GM18858 (cell line): ENCODE measurements around the gene PIAS1.
"Not testable (repeated sequence)": the region's sequence is repeated elsewhere in the genome, so short reads cannot be mapped to it uniquely, and the experiment has no call there.

Source experiments
- ATAC-seq: cut with Tn5 transposase; IDR thresholded peaks from one replicate; pipeline ENCODE4 v1.9.1; 2021; ENCODE audit not compliant: unreplicated experiment

PIAS1 gene

DNA sequence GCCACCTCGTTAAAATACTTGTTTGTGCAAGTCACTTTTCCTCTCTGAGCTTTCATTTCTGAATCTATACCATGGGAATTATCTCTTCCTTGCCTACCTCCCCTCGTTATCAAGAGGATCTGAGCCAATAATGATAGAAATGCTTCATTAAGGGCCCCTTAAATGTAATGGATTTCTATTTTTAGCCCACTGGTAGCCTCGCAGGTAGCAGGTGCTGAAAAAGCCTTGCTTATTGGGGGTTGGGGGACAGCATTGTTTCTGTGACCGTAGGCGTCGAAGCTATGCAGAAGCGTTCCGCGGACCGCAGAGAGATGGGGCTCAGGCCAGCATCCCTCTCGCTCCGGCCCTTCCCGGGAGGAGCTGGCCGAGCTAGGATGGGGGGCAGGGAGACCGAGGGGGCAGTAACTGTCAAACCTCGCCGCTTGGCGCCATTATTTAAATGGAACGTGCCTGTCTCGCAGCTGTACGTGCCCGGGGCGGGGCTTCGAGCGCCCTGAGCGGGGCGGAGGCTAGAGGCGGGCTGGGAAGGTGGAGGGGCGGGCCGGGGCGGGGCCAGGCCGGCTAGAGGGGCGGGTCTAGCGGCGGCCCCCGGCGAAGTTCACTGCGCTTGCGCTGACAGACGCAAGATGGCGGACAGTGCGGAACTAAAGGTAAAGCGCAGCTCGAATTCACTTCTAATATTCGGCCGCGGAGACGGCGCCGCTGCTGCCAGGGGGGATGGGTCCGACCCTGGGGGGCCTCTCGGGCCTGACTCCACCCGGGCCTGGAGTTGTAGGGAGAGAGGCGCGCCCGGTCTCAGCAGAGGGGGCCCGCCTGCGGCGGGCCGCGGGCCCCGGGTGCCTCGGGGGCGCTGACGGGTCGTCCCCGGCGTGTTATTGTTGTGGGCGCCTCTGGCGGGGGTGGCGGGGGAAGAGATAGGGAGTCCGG lies at the start of gene PIAS1:
Gene PIAS1 (plus strand): TSS at position 615 of the 927 bp plus-strand sequence. CDS start 12 bp downstream, at position 627.
- ATAC-seq = peak; percentile 68

DNA sequence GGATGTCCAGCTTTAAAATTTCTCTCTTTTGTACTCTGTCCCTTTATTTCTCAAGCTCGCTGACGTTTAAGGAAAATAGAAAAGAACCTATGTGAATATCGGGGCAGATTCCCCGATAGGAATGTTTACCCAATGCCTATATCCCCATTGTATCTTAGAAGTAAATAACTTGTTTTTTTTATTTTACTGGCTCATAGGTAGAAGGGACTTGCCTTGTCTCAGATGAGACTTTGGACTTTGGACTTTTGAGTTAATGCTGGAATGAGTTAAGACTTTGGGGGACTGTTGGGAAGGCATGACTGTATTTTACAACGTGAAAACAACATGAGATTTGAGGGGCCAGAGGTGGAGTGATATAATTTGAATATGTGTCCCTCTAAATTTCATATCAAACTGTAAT lies 46.5 kb upstream of the PIAS1 start:
- ATAC-seq = not testable (repeated sequence)

DNA sequence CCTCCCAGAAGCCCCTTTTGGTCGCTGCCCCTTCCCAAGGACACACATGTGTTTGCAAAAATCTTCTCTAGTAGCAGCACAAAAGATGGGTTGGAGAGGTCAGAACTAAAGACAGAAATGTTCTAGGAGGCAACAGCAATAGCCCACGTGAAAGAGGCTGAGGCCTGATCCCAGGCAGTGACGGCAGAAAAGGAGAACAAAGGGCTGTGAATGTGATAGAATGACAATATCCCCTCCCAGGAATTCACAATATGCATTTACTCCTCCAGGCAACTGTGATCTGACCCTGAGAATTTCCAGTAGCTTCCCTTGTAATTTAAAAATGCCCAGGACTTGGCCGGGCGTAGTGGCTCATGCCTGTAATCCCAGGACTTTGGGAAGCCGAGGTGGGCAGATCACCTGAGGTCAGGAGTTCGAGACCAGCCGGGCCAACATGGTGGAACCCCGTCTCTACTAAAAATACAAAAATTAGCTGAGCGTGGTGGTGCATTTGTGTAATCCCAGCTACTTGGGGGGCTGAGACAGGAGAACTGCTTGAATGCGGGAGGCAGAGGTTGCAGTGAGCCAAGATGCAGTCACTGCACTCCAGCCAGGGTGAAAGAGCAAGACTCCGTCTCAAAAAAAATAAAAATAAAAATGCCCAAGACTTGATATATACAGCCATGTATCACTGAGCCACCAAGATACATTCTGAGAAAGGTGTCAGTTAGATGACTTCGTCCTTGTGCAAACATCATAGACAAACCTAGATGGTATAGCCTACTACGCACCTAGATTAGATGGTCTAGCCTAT lies 43.6 kb upstream of the PIAS1 start:
- ATAC-seq = no peak

DNA sequence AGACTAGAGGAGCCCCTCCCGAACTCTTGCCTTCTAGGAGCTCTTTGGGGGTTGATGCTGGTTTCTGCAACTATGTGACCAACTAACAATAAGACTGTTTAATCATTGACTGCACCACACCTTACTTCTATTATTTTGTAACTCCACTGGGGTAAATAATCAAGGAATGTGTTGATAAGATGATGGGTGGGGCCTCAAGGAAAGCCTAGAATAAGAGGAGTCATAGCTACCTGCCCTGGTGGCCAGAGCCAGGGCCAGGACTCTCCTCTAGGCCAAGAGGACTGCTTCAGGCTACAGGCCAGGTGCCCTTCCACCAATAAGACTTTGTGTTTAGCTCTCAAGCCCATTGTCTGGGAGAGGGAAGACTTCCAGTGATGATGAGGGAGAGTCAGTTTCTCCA lies 41.2 kb upstream of the PIAS1 start:
- ATAC-seq = no peak

DNA sequence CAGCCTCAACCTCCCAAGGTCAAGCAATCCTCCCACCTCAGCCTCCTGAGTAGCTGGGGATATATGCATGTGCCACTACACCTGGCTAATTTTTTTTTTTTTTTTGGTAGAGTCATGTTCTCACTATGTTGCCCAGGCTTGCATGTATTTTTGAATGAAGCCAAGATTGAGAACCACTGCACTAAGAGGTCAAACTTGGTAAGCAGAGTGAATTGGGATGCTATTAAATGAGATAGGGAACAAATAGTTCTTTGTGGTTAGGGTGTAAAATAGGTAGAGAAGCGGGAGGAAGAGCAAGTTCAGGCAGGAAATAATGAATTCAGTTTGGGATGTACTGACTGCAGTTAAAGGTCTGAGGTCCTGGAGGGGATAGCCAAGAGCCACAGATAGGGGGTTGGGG lies 39.9 kb upstream of the PIAS1 start:
- no peak for ATAC-seq

DNA sequence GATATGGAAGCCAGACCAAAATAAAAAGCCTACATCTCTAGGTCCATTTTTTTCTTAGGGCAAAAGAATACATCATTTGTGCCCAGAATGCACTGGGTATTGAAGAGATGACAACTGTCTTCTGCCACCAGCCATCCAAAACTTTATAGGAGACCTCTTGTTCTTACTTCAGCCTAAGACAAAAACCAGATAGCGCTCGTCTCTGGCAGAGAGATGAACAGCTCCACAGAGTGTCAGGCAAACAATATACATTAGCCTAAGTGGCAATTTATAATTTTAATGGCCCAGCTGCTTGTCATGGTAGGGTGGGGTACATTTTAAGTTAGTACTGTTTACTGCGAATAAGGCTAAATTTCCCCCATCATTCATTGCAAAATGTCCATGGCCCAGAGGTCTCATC lies 38.9 kb upstream of the PIAS1 start:
- ATAC-seq = no peak

DNA sequence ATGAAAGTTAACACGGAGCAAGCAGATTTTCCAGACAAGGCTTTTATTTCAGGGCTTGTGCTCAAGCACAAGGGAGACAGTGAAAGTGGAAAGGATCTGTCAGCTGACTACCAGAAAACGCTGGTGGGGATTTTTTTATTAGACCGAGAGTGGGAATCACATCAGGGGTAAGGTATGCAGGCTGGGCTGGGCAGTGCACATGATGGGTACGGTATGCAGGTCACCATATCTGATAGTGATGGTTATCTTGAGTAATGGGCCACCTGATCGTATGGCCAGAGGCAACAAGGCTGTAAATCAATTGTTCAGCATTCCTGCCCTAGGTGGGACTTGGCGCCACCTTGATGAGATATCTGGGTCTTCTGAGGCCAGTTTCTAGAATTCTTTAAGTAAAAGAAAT lies 36.9 kb upstream of the PIAS1 start:
- no peak for ATAC-seq

DNA sequence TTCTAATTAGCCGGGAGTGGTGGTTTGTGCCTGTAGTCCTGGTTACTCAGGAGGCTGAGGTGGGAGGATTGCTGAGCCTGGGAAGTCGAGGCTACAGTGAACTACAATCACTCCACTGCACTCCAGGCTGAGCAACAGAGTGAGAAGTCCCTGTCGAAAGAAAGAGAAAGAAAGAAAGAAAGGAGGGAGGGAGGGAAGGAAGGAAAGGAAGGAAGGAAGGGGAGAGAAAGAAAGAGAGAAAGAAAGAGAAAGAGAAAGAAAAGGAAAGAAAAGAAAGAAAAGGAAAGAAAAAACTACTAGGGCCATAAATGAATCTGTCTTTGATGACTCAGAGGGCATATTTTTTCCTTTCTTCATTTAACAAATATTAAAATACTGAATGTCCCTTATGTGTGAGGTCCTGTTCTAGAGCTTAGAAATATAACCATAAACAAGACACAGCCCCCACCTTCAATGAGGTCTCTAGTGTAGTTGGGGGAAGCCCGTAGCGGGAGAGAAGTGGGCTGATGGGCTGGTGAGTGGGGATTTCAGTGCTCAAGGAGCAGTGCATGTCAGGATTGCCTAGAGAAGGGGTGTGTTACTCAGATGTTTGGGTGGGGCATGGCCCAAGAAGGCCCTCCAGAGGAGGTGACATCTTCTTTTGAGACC lies 35.2 kb upstream of the PIAS1 start:
- ATAC-seq = no peak

DNA sequence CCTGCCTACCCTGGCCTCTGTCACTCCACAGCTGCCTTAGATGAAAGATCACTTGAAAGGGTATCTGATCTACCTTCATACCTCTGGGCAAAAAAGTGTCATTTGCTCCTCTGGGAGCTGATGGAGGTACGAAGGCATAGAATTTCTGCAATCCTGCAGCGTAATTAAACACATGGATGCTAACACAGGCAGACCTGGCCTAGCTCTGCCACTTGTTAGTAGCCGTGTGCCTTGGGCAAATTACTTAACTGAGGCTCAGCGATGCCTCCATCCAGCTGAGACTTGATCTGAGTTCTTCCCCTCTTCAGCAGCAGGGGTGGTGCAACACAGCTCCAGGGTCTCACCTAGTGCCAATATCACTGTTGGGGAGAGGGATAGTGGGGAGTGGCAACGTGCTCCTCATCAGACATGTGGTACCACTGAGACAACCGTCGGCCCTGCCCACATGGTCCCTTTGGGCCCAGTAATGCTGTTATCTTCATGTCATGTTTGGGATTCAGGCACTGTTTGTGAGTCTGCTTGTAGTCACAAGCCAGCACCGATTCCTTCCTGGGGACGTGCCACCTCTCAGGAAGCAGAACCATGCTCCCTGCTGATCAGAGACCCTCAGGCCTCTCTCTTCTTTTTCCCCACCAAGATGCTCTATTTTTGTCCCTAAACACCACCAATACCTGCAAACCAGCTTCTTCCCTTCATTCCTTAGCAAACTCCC lies 34.1 kb upstream of the PIAS1 start:
- no peak for ATAC-seq

DNA sequence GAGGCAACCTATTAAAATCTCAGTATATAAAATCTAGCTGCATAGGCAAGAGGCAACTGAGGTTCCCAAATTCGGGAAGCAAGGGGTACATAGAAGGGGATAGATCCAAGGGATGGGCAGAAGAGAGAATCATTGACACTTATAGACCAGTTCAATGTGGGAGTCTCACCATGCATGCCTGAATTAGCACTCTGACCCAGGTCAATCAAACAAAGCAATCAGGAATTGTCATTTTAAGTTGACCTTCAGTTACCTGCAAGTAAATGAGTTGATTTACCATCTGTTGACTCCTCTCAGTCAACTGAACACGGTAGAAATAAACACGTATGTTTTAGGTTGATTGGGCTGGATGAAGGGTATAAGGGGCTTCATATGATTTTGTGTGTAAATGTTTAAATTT lies 33.4 kb upstream of the PIAS1 start:
- no peak for ATAC-seq

DNA sequence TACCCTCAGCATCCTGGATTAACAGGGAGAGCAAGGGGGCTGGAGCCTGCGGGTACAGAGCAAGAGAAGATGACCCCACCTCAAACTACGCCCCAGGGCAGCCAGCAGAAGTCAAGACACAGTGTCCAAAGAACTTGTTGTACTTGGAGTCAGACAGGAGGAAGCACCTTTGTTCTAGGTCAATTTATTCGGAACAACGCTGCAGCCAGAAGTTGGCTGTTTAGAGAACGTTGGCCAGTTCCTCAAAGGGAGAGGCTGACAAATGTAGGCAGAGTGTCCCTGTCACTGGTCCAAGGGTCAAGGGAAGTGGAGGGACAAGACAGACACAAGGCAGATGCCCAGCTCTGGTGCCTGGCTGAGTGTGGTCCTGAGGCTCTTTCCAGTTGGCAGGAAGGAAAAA lies 32.1 kb upstream of the PIAS1 start:
- no peak for ATAC-seq

DNA sequence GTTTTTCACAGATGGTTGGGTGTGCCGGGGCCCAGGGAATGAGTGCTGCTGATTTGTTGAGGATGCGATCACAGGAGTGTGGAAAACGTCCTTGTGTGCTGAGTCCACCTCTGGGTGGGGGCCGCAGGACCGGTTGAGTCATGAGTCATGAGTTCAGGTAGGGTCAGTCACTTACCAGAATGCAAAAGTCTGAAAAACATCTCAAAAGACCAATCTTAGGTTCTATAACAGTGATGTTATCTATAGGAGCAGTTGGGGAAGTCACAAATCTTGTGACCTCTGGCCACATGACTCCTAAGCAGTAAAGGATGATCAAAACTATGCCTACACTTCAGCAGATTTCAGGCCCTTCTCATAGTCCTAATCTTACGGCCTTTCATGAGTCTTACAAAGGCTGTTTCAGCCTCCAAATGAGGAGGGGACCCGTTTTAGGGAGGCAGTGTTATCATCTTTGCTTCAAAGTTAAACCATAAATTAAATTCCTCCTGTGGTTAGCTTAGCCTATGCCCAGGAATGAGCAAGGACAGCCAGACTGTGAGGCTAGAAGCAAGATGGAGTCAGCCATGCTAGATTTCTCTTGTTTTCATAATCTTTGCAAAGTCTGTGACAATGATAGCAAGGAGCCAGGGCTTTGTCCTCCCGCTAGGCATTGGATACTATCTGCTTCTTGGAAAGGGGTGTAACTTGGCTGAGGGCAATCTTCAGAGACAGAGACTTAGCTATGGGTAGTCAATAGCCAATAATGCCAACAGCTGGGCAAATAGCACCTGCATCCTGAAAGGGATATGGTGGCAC lies 30.6 kb upstream of the PIAS1 start:
- no peak for ATAC-seq

DNA sequence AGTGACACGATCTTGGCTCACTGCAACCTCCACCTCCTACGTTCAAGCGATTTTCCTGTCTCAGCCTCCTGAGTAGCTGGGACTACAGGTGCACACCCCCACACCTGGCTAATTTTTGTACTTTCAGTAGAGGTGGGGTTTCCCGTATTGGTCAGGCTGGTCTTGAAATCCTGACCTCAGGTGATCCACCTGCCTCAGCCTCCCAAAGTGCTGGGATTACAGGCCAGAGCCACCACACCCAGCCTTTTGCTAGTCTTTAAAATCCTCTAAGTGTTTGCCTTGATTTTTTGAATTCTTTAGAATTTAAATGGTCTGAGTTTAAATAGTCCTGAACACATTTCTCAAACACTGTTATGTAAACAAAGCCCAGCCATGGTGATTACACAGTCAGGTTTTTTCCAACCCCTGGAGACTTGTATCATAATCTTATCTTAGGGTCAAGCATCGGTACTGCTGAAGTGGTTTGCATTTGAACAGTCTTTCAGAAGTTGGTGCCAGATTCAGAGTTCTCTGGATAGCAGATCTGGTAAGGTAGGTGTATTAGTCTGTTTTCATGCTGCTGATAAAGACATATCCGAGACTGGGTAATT lies 28.2 kb upstream of the PIAS1 start:
- no peak for ATAC-seq

DNA sequence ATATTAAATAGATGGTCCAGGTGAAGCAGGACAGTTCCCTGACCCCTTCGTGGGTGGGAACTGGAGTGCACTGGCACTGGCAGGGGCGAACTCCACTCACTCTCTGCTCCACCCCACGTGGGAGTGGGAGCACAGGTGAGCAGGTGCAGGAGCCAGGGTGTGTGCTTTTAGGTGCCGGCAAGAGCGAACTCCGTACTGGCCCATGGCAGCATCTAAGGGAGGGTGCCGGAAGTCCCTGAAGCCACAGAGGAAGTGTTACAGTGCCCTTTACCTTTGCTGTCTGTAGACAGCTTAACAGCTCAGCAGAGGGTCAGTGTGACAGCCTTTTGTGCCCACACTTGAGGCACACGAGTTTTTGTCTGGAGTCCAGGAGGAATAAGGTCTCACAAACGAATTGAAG lies 26.7 kb upstream of the PIAS1 start:
- no peak for ATAC-seq

DNA sequence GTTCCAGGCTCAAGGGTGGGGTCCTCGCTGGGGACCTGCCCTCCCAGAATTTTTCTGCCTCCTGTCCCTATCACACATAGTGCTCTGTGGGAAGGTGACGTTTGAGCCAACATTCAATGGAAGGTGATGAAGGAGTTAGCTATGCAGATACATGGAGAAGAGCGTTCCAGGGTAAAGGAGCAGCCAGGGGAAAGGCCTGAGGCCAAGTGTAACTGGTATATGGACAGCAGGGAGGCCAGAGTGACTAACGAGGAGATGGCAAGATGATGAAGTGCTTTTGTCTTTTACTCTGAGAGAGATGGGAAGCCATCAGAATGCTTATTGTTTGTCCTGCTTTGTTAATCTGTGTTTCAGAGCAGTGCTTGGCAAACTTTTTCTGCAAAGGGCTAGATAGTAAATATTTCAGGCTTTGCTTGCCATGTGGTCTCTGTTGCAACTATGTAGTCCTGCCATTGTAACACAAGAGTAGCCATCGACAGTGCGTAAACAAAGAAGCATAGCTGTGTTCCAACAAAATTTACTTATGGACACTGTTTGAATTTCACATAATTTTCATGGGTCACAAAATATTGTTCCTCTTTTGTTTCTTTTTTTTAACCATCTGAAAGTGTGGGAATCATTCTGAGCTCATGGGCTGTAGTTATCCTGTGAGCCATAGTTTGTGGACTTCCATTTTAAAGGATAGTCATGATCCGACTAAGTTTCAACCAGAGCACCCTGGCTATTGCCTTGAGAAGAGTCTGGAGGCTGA lies 25.8 kb upstream of the PIAS1 start:
- ATAC-seq = no peak

DNA sequence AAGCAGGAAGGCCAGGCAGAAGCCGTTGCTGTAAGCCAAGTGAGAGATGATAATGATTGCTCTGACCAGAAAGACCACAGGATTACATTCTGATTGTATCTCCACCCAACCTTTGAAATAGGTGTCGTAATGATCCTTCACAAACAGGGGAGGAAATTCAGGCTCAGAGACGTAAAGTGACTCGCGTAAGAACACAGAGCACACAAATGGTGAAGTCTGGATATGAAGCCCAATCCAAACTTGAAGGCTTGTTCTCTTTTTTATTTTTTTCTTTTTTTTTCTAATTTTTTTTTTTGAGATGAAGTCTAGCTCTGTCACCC lies 25.3 kb upstream of the PIAS1 start:
- ATAC-seq = no peak

DNA sequence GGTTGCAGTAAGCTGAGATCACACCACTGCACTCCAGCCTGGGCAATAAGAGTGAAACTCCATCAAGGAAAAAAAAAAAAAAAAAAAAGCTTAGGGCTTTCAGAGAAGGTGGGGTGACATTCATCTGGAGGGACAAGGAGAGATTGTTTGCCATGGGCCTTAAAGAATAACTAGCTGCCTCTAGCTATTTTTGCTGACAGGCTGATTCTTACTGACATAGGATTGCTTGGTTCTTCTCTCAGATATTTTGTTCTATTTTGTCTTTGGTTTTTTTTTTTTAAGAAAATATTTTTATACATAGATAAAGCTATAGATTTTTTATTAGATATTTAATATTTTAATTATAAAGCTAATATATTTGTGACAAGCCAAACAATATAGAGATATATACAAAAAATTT lies 24.2 kb upstream of the PIAS1 start:
- ATAC-seq = no peak

DNA sequence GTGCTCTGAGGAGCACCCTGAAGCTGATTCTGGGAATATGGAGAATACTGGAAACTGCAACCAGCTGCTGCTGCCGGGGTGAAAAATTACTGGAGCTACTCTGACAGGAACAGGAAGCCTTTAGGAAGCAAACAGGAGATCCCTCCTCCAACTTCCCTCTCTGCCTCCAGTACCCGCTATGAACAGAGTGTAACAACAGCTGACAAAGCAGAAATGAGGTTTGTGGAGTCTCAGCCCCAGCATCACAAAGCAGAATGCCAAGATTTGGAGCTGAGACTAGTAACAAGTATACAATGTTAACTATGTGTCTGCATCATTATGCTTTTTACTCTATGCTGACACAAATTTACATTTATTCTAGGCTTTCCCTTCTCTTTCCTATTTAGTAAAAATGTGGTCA lies 22.7 kb upstream of the PIAS1 start:
- no peak for ATAC-seq

DNA sequence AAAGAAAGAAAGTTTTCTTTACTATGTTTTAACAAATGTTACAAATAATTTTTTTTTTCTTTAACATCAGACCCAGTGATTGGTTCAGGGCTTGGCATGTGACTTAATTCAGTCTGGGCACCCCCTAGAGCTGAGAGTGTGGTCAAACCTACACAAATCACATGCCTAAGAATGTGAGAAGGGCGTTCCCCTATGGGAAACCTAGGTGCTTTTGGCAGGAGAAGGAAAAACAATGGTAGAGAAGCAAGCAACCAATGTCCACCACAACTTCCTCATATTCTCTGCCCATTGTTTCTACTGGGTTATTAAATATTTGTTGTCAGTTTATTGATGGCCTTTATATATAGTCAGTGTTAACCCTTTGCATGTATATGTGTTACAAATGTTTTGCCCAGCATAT lies 21.4 kb upstream of the PIAS1 start:
- ATAC-seq = no peak
